Motor neuron (in vitro differentiated cells): Measurements from ENCODE around the gene PAK3. TPM values are rescaled to one million over a fixed set of nuclear protein-coding genes. Genes with fewer than 3 reads are reported as not detected.

Experiments
- ATAC-seq, 8 experiments: fragments of 200-7000 bp; cut with Tn5 transposase; replicated peaks in 6 of 8; 2 replicates each; pipeline ENCODE4 v1.8.0; 2021; ENCODE audit warnings: mild to moderate bottlenecking in 8 of 8, moderate library complexity in 8 of 8
- H3K27ac ChIP-seq, 2 donors: fragments of 250-450 bp; sonication (Bioruptor Pico); 2 replicates each; pipeline ENCODE4 v1.9.0; 2021; ENCODE audit warnings: antibody characterized with exemption in 2 of 2, mild to moderate bottlenecking in 2 of 2, moderate library complexity in 1 of 2
- H3K4me1 ChIP-seq, 2 donors: fragments of 250-450 bp; sonication (Bioruptor Pico); replicated peaks in 1 of 2; 2 replicates each; pipeline ENCODE4 v1.6.1; 2021; ENCODE audit warnings: antibody characterized with exemption in 2 of 2, mild to moderate bottlenecking in 2 of 2, moderate library complexity in 1 of 2
- H3K4me3 ChIP-seq, 5 donors: fragments of 250-450 bp; sonication (Bioruptor Pico); 2 replicates each; pipeline ENCODE4 v1.9.0; 2021; ENCODE audit warnings: antibody characterized with exemption in 5 of 5, mild to moderate bottlenecking in 5 of 5, moderate library complexity in 4 of 5
- WGBS, 10 experiments: fragments of 450-650 bp; shearing (Covaris generic); methylation state at CpG; one replicate each; pipeline ENCODE4 v1.0.0; 2022; 5-methylcytosine and 5-hydroxymethylcytosine counted together
- in situ Hi-C, 9 experiments: fragments of 400-800 bp; cut with MboI; loops; one replicate each; pipeline ENCODE4 v1.15.0; 2021; ENCODE audit warnings: low sequenced_read_pairs in 9 of 9, low pct_unique_long_range_greater_than_20kb in 2 of 9; ENCODE audit not compliant: unreplicated experiment in 9 of 9
- total RNA-seq, 8 experiments: library from RNA; unstranded; fragments of 300-600 nt; gene quantifications; 2 replicates each; pipeline versions ENCODE4 v1.2.3 to v1.2.4, GENCODE V29; 2022

PAK3 gene
- total RNA-seq, 8 experiments from 2014 or later: 22.3 to 55.6 (median 26.9) TPM

GRCh38 chrX:111151764-111152163, 55.8 kb downstream of the PAK3 start:
- ATAC-seq: no peak
- Histone ChIP-seq H3K4me3 (no peak overlapping the region), H3K4me1 (no peaks in the 10 kb centered on the region), H3K27ac (no peak overlapping the region)
- WGBS, 10 experiments: 54 to 100% (median 69%) methylated on average over 1 to 3 of the region's 3 CpGs; no CpG with 5 or more reads in 7 of the 10 experiments
- in situ Hi-C loops: no loop called here

- H3K27ac ChIP-seq: no peak overlapping the region
- in situ Hi-C loops: no loop called here
- no peak for ATAC-seq
- no peaks in the 10 kb centered on the region for H3K4me1 ChIP-seq
- no peak overlapping the region for H3K4me3 ChIP-seq
- WGBS, 10 experiments: 25 to 80% (median 70%) methylated on average over 1 to 3 of the region's 3 CpGs; no CpG with 5 or more reads in 5 of the 10 experiments
Observed at GRCh38 chrX:111159232-111159631, 63.2 kb downstream of the PAK3 start.

DNA sequence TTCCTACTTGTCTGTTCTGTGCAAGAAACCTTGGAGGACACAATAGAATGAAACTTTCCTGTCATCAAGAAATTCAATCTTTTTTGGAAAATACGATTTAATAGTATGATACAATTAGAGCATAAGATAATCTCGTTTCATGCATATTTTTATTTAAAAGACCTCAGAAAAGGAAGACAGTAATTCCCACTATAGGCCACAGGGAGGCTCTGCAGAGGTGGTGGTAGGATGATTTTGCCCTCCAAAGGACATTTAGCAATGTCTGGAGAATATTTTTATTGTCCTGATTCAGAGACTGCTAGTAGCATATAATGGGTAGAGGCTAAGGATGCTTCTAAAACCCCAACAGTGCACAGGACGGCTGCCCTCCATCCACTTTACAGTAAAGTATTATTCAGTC, 68.7 kb downstream of the PAK3 start:
- in situ Hi-C loops: loop anchor here in 1 of 9 experiments (10.0 kb wide), 1 partner anchor 70 kb away; no protein-coding TSS in a partner anchor
- no peak for ATAC-seq
- Histone ChIP-seq H3K4me3 (no peak overlapping the region), H3K4me1 (no peaks in the 10 kb centered on the region), H3K27ac (no peak overlapping the region)
- 15 to 100% (median 56%) methylated on average over 1 to 3 of the region's 3 CpGs; no CpG with 5 or more reads in 6 of the 10 experiments for WGBS, 10 experiments

DNA sequence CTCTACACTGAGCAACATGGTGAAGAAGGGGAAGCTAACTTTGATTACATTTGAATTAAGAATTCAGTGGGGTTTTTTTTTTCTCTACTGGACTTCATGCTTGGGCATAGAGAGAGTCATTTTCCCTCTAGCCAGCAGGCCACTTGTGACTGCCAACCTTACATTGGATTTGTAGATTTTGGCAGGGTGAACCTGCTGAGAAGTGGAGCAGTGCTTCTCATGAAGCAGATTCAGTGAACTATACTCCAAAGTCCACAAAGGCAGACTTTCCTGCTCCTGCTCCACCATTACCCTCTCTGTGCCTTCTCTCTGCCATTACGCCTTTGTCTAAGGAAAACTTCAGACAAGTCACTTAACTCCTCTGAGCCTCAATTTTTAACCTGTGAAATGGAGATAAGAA, 69.9 kb downstream of the PAK3 start:
- Histone ChIP-seq H3K4me3 (no peak overlapping the region), H3K27ac (no peak overlapping the region), H3K4me1 (no peaks in the 10 kb centered on the region)
- 38% methylated on average over 1 of the region's 1 CpG; no CpG with 5 or more reads in 9 of the 10 experiments for WGBS, 10 experiments
- no peak for ATAC-seq
- in situ Hi-C loops: loop anchor here in 1 of 9 experiments (10.0 kb wide), 1 partner anchor 69 kb away; no protein-coding TSS in a partner anchor

GRCh38 chrX:111167334-111167733, 71.3 kb downstream of the PAK3 start:
- Histone ChIP-seq H3K4me3 (no peak overlapping the region), H3K27ac (no peak overlapping the region), H3K4me1 (no peaks in the 10 kb centered on the region)
- no peak for ATAC-seq
- WGBS, 10 experiments: no CpG with 5 or more reads among the region's 3 CpGs
- in situ Hi-C loops: loop anchor here in 1 of 9 experiments (10.0 kb wide), 1 partner anchor 67 kb away; no protein-coding TSS in a partner anchor

DNA sequence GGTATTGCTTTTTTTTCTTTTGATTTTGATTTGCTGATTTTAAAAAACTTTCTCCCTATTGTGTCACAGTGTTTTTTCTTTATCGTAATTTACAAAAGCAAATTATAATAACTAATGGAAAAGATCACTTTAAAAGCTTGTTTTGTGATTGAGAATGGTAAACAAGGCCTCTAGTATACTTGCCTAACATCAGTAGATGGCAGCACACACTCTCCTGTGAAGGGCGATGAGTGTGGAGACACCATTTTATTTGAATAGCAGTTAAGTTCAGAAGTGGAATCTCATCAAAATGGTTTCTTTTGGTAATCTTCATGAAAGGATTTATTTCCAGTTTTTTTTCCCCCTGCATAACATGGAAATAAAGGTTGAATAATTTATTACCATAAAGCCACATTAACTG, 72.3 kb downstream of the PAK3 start:
- 17 to 70% (median 36%) methylated on average over 1 to 2 of the region's 2 CpGs; no CpG with 5 or more reads in 3 of the 10 experiments for WGBS, 10 experiments
- in situ Hi-C loops: loop anchor here in 1 of 9 experiments (10.0 kb wide), 1 partner anchor 66 kb away; no protein-coding TSS in a partner anchor
- Histone ChIP-seq H3K27ac (no peak overlapping the region), H3K4me3 (no peak overlapping the region), H3K4me1 (no peaks in the 10 kb centered on the region)
- peak in 2 of 8 experiments; percentile 40 to 62 for ATAC-seq

- WGBS, 10 experiments: 27 to 100% (median 100%) methylated on average over 1 to 2 of the region's 2 CpGs; no CpG with 5 or more reads in 6 of the 10 experiments
- Histone ChIP-seq H3K4me3 (no peak overlapping the region), H3K27ac (no peak overlapping the region), H3K4me1 (no peaks in the 10 kb centered on the region)
- in situ Hi-C loops: loop anchor here in 1 of 9 experiments (10.0 kb wide), 1 partner anchor 66 kb away; no protein-coding TSS in a partner anchor
- ATAC-seq: no peak
Observed at GRCh38 chrX:111169141-111169540, 73.2 kb downstream of the PAK3 start.

GRCh38 chrX:111170017-111170416, 74.0 kb downstream of the PAK3 start:
- H3K4me3 ChIP-seq: no peak overlapping the region
- ATAC-seq: peak in 1 of 8 experiments; percentile 58
- WGBS, 10 experiments: 0 to 57% methylated on average over 1 of the region's 1 CpG; no CpG with 5 or more reads in 8 of the 10 experiments
- no peaks in the 10 kb centered on the region for H3K4me1 ChIP-seq
- in situ Hi-C loops: no loop called here
- no peak overlapping the region for H3K27ac ChIP-seq

DNA sequence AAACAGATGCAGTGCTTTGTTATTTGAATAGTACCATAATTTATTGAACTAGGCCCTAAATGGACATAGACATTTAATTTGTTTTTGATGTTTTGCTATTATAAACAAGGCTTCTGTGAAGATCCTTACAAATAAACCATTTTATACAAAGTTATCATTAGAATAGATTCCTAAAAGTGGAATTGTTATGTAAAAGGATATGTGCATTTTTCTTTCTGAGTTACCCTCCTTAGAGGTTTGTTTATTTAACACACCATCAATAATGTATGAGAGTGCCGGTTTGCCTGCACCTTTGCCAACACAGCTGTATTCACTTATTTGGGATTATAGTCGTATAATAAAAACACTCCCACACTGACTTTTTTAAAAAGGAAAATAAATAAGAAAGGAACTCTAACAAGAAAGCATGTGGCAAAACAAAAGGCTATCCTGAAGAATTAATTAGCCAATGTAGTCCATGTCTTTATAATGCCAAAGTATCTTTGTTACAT, 84.8 kb downstream of the PAK3 start:
- H3K4me1 ChIP-seq: peaks cover 7 to 22% of the 10 kb centered on the region in 2 donors
- WGBS, 10 experiments: 0 to 83% (median 0%) methylated on average over 1 to 2 of the region's 2 CpGs; no CpG with 5 or more reads in 2 of the 10 experiments
- H3K27ac ChIP-seq: no peak overlapping the region
- no peak for ATAC-seq
- in situ Hi-C loops: no loop called here
- no peak overlapping the region for H3K4me3 ChIP-seq

- Histone ChIP-seq H3K27ac (peak overlapping the region; percentile 28 to 41), H3K4me3 (no peak overlapping the region), H3K4me1 (peaks cover 7 to 22% of the 10 kb centered on the region in 2 donors)
- peak in 5 of 8 experiments; percentile 83 to 93 (median 89) for ATAC-seq
- 0 to 57% (median 17%) methylated on average over 1 to 3 of the region's 3 CpGs; no CpG with 5 or more reads in 5 of the 10 experiments for WGBS, 10 experiments
- in situ Hi-C loops: no loop called here
Observed at GRCh38 chrX:111181951-111182350, 86.0 kb downstream of the PAK3 start.

DNA sequence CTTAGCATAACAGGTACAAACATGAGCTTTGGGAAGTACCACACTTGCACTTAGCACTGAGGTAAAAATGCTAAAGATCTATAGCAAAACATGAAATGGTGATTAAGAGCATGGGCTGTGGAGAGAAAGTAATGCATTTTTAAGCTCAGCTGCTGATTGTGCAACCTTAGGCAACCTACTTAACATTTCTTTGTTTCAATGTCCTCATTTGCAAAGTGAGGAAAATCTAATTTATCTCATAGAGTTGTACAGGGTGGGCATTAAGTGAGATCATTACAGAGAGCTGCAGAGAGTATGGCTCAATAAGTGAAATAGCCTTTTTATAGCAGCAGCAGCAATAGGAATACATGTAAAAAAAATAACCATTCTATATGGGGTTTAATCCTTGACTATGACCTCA, 87.0 kb downstream of the PAK3 start:
- in situ Hi-C loops: no loop called here
- H3K27ac ChIP-seq: no peak overlapping the region
- ATAC-seq: peak in 6 of 8 experiments; percentile 48 to 73 (median 62)
- no peak overlapping the region for H3K4me3 ChIP-seq
- peaks cover 7 to 22% of the 10 kb centered on the region in 2 donors for H3K4me1 ChIP-seq

- ATAC-seq: no peak
- H3K27ac ChIP-seq: no peak overlapping the region
- no peak overlapping the region for H3K4me3 ChIP-seq
- H3K4me1 ChIP-seq: no peaks in the 10 kb centered on the region
- in situ Hi-C loops: no loop called here
- WGBS, 10 experiments: 57 to 100% (median 100%) methylated on average over 1 to 2 of the region's 2 CpGs; no CpG with 5 or more reads in 2 of the 10 experiments
Observed at GRCh38 chrX:111191598-111191997, 95.6 kb downstream of the PAK3 start.

DNA sequence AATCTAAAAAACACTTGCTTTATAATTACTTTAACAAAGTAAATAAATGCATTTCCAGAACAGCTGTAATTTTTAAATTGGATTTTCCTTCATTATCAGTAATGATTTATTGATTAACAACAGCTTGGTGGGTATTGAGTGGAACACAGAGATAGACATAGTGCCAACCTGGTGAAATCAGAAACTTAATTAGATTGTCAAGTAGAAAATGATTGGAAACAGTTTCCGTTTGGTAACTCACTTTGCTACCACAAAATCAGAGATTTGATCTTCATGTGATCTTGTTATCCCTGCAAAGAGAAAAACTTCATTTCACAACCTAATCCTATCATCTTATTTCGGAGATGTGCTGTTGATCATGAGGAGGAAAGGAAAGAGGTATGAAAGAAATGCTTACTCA, 103.5 kb downstream of the PAK3 start:
- in situ Hi-C loops: no loop called here
- no peak for ATAC-seq
- Histone ChIP-seq H3K4me3 (no peak overlapping the region), H3K4me1 (peaks cover 0 to 5% of the 10 kb centered on the region in 2 donors), H3K27ac (no peak overlapping the region)
- 33 to 100% (median 50%) methylated on average over 1 of the region's 2 CpGs; no CpG with 5 or more reads in 6 of the 10 experiments for WGBS, 10 experiments

DNA sequence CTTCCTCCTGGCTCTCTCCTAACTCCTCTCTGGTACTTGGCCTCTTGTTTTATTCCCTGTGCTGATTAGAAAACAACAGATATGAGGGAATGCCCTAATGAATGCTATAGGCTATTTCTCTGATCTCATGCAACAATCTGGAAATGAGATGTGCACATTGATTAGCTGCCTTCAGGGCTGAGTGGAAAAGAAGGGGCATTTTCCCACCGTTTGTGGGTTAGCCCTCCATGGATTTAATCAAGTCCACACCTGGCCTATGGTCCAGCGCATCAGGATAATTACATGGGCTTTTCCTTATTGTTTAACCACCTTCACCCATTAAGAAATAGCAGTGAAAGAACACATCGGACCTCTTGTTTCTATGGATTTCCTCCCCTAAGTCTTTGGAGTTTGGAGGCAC, 104.3 kb downstream of the PAK3 start:
- in situ Hi-C loops: no loop called here
- no peak for ATAC-seq
- H3K4me3 ChIP-seq: no peak overlapping the region
- no peak overlapping the region for H3K27ac ChIP-seq
- whole genome bisulfite sequencing, 10 experiments: 0 to 62% (median 34%) methylated on average over 1 to 3 of the region's 3 CpGs; no CpG with 5 or more reads in 6 of the 10 experiments
- H3K4me1 ChIP-seq: peaks cover 0 to 5% of the 10 kb centered on the region in 2 donors
